PC-3 (cell line): ENCODE data around the gene BRINP2.

Experiments
- EZH2 ChIP-seq: fragments of 300-600 bp; sonication (generic); IDR thresholded peaks from one replicate; pipeline ENCODE4 v1.6.1; 2017; ENCODE audit warnings: antibody characterized with exemption, mild to moderate bottlenecking, low read length; ENCODE audit not compliant: unreplicated experiment
- EZH2phosphoT487 ChIP-seq: fragments of 300-600 bp; sonication (generic); IDR thresholded peaks from 2 replicates; pipeline ENCODE4 v1.6.1; 2018; ENCODE audit warnings: mild to moderate bottlenecking, antibody characterized with exemption, low read length, borderline replicate concordance
- TF ChIP-seq, protein P1 (sequence below): fragments of 300-600 bp; sonication (generic); conservative IDR thresholded peaks from 2 replicates; pipeline ENCODE4 v1.5.1; 2017; ENCODE audit warnings: antibody characterized with exemption, low read depth, mild to moderate bottlenecking, low read length

DNA sequence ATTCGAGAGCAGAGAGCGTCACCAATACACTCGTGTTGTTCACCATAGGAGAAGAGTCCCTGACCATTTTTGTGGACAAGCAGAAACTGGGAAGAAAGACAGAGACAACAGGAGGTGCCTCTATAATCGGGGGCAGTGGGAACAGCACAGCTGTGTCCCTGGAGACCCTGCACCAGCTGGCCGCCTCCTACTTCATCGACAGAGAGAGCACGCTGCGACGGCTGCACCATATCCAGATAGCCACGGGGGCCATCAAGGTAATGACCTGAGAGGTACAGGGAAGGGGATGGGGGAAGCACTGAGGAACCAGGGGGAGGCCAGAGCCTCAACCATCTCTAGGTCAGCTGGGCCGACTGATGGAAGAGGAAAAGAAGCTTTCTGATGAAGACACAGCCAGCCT, 86.4 kb downstream of the BRINP2 start:
- TF ChIP-seq, protein P1, sequence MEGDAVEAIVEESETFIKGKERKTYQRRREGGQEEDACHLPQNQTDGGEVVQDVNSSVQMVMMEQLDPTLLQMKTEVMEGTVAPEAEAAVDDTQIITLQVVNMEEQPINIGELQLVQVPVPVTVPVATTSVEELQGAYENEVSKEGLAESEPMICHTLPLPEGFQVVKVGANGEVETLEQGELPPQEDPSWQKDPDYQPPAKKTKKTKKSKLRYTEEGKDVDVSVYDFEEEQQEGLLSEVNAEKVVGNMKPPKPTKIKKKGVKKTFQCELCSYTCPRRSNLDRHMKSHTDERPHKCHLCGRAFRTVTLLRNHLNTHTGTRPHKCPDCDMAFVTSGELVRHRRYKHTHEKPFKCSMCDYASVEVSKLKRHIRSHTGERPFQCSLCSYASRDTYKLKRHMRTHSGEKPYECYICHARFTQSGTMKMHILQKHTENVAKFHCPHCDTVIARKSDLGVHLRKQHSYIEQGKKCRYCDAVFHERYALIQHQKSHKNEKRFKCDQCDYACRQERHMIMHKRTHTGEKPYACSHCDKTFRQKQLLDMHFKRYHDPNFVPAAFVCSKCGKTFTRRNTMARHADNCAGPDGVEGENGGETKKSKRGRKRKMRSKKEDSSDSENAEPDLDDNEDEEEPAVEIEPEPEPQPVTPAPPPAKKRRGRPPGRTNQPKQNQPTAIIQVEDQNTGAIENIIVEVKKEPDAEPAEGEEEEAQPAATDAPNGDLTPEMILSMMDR: no peak
- no peak for TF ChIP-seq EZH2phosphoT487
- TF ChIP-seq EZH2: no peak
